Measurements from ENCODE around the gene DGUOK.
"Not testable (repeated sequence)": the region's sequence is repeated elsewhere in the genome, so short reads cannot be mapped to it uniquely, and the experiment has no call there.

Gene DGUOK

DNA sequence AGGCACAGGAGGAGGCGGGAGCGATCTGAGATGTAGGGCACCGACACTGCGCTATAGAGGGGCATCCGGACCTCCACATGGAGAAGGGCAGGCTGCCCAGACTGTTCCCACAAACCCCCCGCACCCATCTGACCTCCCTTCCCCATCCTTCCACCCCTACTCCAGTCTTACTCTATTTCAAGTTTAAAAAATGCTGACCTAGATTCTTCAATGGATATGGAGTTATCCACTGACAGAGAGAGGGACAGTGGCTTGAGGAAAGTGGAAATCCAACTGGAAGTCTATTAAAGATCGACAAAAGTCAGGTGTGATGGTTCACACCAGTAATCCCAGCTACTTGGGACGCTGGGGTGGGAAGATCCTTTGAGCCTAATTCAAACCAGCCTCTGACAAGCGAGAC is 5.1 kb upstream of the DGUOK start:
- DNase-seq, result no peak

DNA sequence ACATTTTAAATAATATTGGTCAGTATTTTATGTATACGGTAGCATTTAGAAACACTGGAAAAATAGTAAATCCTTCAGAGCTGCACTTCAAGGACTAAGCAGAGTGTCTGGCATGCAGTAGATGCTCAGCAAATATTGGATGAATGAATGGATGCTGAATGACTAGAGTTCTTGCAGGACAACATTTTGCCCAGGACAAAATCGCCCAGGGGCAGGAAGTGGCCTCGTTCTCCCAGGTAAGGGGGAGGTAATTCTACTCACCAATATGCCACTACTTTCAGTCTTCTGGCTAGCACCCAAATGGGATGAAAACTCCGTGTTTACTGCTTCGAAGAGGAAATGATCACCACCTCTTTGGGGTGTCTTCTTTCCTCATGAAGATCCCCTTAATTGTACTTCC is 4.0 kb upstream of the DGUOK start:
- no peak for DNase-seq

DNA sequence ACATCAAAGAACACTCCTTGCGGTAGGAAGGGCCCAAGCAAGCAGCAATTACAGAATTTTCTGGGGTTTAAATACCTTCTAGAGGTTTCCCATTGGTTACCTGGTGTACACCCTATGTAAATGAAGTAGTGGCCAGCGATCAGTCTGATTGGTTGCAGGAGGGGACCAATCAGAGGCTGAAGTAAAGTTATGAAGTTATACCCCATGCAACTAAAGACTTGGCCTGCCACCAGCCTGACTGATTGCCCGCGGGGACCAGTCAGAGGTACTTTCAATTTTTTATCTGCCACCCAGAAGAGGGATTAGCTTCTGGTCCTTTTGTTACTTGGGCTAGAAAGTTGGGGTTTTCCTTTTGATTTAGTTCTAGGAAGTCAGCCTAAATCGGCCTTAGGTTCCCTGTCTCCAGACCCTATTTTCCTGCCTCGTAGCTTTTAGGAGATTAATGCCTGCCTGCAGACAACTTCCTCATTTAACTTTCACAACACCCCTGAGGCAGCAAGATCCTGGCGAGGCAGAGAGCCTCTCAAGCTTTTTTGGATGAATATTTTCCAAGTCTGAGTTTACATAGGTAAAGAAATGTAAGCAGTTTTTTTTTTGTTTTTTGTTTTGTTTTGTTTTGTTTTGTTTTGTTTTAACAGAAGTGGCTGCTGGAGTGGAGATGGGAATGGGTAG is 1.5 kb upstream of the DGUOK start:
- DNase-seq, result no peak

DNA sequence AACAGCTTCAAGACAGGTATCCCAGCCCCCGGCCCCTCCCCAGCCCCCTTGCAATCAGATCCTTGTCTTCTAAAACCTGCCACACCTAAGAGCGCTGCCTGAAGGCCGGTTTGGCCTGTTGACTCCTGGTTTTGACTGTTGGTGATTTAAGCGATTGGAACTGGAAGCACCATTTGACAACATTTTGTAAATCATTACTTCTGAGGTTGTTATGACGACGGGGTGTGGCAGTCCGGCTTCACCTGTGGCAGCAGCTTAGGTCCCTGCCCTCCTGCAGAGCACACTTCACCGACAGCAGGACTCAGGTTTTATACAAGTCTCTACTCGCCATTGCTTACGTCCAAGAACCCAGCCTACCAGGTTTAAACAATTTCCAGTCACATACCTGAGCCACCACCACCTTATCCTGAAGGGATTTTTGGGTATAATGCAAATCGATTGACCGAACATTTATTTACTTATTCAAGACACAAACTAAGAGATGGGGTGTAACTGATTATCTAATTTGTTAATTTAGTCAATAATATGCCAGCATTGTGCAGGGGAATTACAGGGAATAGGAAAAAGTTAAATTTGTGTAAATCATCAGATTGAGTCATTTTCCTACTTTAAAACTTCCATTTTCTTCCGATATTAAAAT is 707 bp upstream of the DGUOK start:
- no peak for DNase-seq

DNA sequence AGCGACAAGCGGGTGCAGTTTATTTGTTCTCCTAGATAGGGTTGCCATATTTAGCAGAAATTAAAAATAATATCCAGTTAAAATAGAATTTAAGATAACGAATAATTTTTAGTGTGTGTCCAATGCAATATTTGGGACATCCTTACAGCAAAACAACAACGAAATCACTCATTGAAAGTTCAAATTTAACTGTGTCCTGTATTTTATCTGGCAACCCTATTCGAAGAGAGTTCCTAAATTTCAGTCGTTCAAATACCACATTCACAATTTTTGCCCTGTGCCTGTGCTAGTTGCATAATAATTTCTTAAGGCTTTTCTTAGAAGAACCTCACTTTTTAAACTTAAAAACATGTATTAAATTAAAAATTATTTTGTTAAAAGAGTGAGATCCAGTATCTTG is 664 bp downstream of the DGUOK start:
- no peak for DNase-seq

DNA sequence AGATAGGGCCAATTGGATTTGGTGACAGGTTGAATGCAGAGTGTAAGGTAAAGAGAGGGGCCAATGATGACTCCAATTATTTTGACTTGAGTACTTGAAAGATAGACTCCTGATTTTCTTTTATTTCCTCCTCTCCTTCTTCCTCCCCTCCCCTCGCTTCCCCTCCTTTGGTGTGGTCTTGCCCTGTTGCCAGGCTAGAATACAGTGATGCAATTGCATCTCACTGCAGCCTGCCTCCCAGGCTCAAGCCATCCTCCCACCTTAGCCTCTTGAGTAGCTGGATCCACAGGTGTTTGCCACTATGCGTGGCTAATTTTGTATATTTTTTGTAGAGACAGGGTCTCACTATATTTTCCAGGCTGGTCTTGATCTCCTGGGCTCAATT is 2.3 kb downstream of the DGUOK start:
- no peak for DNase-seq

DNA sequence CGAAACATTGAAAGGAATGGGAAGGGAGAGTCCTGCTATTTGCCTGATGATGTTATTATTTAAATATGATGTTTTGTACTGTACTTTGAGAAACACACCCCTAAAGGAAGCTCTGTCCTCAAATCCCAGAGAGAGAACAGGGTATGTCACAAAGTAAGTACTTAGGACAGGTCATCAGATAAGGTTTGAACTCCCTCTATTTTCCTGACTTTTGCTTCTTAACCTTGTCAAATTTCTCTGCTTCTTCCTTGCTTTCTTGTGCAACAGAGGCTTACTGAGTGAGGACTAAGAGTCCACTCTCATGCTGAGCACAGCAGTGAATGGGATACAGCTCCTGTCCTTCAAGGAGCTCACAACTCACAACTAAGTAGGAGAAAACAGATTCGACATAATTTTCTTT is 3.7 kb downstream of the DGUOK start:
- no peak for DNase-seq

DNA sequence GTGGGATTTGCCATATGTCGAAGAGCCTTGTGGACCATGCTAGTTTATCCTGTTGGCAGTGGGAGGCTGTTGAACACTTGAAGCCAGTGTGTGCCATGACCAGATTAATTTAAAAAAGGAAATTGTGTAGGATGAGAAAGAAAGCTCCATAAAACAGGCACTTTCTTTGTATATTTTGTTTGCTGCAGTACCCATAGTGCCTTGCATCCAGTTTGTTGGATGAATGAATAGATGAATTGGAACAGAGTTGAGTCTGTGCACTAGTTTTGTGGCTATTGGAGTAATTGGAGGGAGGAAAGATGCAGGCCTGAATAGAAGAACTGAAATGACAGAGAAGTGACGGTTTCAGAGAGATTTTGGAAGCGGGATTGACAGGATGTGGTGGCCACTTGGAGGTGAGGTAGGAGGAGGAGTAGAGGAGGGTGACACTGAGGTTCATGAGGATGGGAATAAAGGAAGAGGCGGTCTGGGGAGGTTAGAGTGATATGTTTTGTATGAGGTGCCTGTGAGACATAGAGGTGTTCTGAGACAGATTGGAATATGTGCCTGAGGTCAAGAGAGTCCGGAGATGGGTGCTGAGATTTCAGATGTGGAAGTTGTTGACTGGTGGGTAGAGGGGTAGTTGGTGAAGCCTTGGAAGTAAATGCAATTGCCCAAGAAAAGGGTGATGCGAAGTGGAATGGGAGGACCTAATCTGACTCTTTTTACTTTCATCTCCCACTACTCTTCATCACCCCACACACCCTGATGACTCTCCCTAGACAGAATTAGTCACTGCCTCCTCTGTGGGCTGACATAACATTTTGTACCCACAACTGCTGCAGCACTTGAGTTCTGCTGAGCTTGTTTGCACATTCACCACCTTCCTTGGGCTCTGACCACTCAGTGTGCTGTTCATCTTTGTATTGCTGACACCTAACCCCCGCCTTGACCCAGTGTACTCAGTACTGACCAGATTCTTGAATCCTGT is 5.1 kb downstream of the DGUOK start:
- DNase-seq, result peak; percentile 51 to 64

DNA sequence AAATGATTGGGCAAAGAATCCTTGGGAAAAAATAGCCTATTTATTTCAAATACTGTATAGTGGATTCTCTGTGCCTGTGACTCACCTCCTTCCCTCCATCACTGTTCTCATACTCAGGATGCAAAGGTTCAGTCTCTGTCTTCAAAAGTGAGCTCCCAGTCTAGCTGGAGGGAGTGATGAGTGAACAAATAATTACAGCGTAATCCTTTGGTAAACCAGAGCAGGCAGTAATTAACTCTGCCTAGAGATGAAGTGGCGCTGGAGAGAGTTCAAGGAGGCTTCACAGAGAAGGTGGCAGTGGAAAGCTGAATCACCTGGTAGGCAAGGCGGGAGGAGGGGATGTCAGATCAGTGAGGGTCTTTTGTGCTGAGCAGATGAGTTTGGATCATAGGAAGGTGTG is 6.5 kb downstream of the DGUOK start:
- DNase-seq, result no peak

DNA sequence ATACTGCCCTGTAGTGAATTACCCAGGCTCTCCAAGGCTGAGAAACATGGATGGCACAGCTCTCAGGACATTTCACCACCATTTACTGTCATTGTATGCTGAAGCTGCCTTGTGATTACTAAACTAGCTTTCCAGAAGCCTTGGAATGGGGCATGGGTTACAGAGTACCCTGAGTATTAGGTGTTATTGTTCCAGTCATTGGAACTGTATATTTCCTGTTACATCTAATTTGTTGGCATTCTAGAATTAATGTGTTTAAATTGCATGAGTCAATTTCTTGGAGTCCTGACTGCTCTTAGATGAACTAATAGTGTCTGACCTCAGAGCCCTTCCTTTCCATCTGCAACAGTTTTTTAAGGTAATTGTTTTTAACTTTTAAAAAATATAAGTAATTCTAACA is 9.0 kb downstream of the DGUOK start:
- DNase-seq, result no peak

DNA sequence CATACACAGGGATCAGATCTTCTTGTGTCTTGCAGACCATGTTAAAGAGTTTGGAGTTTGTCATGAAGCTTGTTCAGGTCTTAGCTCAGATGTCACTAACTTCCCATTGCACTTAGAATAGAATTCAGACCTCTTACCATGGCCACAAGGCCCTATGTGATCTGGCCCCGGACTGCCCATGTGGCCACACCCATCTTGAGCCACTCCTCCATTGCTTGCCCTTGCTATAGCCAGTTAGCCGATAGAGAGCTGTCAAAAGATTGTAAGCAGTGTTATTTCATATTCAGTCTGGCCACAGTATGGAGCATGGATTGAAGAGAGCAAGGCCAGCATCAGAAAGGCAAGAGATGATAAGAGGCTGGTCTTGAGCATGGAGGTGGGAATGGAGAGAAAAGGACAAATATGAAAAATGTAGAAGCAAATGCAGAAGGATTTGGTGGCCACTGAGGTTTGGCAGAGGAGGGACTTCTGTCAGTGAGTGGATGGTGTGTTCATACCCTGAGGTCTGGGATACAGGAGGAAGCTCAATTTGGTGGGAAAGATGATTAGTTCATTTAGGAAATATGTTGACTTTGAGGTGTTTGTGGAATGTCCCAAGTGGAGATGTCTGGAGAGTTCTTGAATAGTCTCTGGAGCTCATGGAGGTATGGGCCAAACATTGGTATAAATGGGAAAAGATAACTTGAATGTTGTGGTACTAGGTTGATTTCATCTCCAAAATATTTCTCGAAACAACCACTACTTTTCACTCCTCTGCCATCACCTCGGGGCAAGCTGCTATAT is 10.6 kb downstream of the DGUOK start:
- DNase-seq, result no peak

DNA sequence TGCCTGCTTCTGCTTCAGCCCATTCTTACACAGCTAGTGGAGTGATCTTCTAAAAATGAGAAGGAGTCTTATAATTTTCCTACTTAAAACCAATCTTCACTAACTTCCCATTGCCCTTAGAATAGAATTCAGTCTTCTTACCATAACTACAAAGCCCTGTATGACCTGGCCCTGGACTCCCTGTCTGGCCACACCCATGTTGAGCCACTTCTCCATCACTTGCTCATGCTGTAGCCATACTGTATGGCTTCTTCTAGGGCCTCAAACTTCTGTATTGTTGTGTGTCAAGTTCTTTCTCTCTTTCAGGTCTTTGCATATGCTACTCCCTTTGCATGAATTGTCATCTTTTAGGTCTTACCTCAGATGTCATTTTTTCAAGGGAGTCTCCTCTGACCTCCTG is 11.2 kb downstream of the DGUOK start:
- no peak for DNase-seq

DNA sequence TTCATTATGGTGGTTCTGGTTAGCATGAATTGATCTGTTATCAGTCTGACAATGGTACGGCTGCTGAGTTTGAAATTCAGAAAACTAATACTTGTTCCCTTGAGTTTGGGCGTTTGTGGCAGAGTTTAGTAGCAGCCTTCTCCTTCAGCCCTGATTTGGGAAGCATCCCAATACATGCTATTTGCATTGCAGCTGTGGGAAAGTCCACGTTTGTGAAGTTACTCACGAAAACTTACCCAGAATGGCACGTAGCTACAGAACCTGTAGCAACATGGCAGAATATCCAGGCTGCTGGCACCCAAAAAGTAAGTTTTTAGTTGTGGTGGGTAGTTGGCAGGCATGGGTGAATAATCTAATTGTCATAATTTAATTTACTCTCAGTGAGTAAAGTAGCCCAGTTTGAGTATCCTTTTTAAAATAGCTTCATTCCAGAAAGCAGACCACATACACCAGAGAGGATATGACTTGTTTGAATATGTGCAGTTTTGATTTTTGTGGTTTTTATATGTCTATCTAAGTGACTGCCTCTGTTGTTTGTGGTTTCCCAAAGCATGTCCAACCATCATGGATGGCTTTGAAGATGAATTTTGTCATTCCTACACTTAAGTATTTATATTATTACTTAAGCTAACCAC is 12.2 kb downstream of the DGUOK start:
- no peak for DNase-seq

DNA sequence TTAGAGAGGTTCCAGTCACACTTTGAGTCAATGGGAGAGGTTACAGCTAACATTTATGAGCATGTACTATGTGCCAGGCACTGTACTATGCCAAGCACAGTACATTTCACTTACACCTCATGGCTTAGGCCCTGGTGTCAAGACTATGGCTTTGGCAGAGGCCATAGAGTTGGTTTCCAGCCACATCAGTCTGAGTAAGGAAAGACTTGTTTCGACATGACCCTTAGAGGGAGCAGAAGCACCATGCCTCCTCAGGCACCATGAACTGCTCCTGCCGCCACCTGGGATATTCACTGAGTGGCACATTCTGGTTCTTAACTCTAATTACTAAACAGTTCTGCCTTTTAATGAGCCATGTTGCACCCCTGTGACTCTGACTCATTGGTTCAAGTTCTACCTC is 12.7 kb downstream of the DGUOK start:
- DNase-seq, result peak; percentile 26 to 36

DNA sequence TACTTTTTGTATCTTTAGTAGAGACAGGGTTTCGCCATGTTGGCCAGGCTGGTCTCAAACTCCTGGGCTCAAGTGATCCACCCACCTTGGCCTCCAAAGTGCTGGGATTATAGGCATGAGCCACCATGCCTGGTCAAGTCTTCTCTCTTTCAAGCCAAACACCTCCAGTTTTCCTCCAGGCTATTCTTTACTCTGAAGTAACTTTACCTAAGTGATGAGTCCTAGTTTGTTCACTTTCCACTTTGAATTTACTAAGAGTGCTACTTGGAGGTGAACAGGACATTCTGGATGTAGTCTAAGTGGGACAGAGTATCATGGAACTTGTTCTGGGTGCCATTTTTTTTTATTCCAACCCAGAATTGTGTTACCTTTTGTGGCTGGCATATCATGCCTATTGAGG is 13.4 kb downstream of the DGUOK start:
- not testable (repeated sequence) for DNase-seq

DNA sequence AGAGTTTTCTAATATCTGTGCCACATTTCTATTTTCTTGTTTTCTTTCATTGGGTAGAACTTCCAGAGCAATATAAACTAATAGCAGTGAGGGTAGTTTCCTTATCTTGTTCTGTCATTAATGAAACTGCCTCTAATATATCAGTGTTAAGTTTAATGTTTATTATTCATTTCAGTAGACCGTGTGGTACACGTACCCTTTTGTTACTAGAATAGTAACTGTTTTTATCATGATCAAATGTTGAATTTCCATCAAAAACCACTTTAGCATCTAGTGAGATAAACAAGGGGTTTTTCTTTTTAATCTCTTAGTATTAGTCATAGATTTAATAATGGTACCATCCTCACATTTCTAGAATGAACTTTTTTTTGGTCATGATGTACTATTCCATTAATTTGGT is 16.0 kb downstream of the DGUOK start:
- DNase-seq, result no peak

DNA sequence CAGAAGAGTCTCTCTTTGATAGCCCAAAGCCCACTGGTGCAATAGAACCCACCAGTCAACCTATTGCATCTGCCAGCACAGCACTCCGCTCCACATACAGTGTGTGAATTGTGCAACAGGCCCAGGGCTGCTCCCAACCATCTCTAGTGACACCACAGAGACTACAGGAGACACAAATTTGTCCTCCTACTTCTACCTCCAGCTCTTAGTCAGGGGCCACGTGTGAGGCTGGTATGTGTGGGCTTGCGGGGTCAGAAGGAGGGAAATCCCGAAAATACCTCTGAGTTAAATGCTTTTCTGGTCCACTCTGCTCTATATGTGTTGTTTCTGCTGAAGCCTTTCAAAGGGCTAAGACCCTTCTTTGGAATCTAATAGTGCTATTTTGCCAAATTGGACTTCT is 18.0 kb downstream of the DGUOK start:
- DNase-seq, result peak; percentile 30 to 56

DNA sequence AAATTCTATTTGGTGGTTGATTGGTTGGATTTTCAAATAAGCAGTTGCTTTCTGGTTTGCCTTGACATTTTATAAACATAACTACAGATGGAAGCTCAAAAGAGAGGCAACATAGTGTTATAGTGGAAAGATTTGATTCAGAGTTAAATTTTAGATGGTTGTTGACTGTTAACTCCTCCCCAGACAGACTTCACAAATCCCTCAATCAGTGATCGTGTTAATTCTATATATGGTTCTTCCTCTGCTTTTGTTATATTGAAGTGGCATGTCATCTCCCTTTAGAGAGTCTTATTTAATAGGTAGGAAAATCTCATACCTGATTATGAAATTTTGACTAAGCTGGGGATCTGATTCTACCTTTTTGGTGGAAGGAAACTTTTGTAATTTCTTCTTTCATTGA is 19.5 kb downstream of the DGUOK start:
- DNase-seq, result no peak

DNA sequence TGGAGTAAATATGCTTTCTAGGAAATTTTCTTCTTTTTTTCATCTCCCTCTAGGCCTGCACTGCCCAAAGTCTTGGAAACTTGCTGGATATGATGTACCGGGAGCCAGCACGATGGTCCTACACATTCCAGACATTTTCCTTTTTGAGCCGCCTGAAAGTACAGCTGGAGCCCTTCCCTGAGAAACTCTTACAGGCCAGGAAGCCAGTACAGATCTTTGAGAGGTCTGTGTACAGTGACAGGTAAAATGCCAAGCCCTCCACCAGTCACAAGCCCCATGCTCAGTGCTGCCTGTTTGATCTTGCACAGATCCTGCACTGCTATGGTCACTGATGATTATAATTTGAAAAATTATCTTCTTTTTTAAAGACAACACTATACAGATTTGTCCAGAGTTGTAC is 20.0 kb downstream of the DGUOK start:
- DNase-seq, result no peak

DNA sequence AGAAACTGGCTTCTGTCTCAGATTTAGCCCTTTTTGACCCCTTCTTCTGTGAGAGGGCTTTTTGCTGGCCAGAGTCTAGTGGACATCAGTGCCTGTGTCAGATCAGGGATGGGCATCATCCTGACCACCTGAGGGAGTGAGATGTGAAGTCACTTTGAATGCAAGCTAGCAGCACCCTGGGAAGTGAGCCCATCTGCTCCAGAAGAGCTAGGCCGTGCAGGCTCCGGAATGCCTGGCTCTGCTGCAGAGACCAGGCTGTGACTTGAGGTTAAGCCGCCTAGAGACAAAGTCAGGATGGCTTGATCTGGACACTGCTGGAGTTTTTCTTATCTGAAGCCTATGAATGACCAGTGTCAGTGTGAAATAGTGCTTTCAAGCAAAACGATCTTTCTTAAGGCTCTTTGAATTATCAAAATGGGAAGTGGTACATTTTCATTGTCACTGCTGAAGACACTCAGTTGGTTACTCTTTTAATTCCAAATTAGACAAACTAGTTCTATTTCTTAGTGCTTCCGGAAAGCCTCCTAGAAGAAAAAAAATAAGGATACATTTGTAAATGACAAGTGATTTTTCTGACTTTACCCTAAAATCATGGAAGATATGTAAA is 20.8 kb downstream of the DGUOK start:
- no peak for DNase-seq

DNA sequence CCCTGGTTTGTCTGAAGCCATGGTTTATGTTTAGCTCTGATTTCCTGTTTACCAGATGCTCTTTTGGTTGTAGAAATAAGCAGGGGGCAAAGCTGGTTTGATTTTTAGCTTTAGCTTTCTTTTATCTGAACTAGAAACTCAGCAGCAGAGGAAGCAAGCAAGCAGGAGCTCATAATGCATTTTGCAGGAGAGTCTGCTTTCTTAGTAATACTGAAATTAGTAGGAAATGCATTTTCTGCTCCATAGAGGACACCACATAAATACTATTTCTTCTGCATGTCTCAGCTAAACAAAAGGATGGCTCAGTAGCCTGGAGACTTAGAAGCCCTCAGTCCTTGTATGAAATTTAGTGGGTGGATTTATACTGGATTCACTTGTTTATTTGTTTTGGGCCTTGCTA is 23.1 kb downstream of the DGUOK start:
- no peak for DNase-seq
